H1 (cell line): ENCODE results near the gene FRMD4B. TPM values are rescaled to one million over a fixed set of nuclear protein-coding genes. Genes with fewer than 3 reads are reported as not detected.

Experiments
- CTCF ChIA-PET: fragments of 300-600 bp; sonication (Branson Sonifier 250); formaldehyde crosslinking; loops from one replicate; lab custom pipeline; 2021; ENCODE audit not compliant: partially characterized antibody; lab: Charles Lee
- POLR2A ChIA-PET: fragments of 300-600 bp; sonication (Branson Sonifier 250); formaldehyde crosslinking; loops from one replicate; lab custom pipeline; 2021; ENCODE audit warnings: inconsistent platforms; ENCODE audit not compliant: partially characterized antibody; lab: Charles Lee
- DNase-seq, 2 experiments: peaks; one replicate each; pipeline versions ENCODE4 v3.0.0 to v3.0.0-alpha.2; 2010 to 2022; ENCODE audit warnings: low spot score in 2 of 2, low read depth in 1 of 2, mixed read lengths in 1 of 2
- FAIRE-seq: peaks from 2 replicates; lab custom pipeline; 2011; peaks lifted over from hg19 to GRCh38; lab: Jason Lieb, UNC
- H2AFZ ChIP-seq: 2 replicates; pipeline ENCODE4 v1.8.1; 2012; ENCODE audit warnings: low read length, inconsistent platforms
- H2AK5ac ChIP-seq: 2 replicates; pipeline ENCODE4 v1.6.1; 2013; ENCODE audit warnings: low read depth, low read length
- H2BK120ac ChIP-seq: replicated peaks from 2 replicates; pipeline ENCODE3; 2013; ENCODE audit warnings: low read depth, low read length, inconsistent platforms
- H2BK12ac ChIP-seq: 2 replicates; pipeline ENCODE4 v1.6.1; 2013; ENCODE audit warnings: low read depth, low read length
- H2BK15ac ChIP-seq: 2 replicates; pipeline ENCODE4 v1.6.1; 2013; ENCODE audit warnings: low read length
- H2BK20ac ChIP-seq: 2 replicates; pipeline ENCODE4 v1.6.1; 2013; ENCODE audit warnings: low read length
- H2BK5ac ChIP-seq: 2 replicates; pipeline ENCODE4 v1.6.1; 2013; ENCODE audit warnings: low read depth, low read length
- H3K14ac ChIP-seq: 2 replicates; pipeline ENCODE4 v1.6.1; 2013; ENCODE audit warnings: inconsistent platforms; ENCODE audit not compliant: insufficient read length
- H3K18ac ChIP-seq: 2 replicates; pipeline ENCODE4 v1.6.1; 2013; ENCODE audit warnings: low read length; ENCODE audit errors: extremely low read depth
- H3K23ac ChIP-seq: 2 replicates; pipeline ENCODE4 v1.6.1; 2013; ENCODE audit warnings: inconsistent platforms; ENCODE audit not compliant: insufficient read length
- H3K23me2 ChIP-seq: 2 replicates; pipeline ENCODE4 v1.6.1; 2013; ENCODE audit warnings: low read depth, low read length
- H3K27ac ChIP-seq: 2 replicates; pipeline ENCODE4 v1.6.1; 2011; ENCODE audit warnings: low read depth, low read length, inconsistent platforms
- H3K27me3 ChIP-seq, 4 experiments: replicated peaks in 1 of 4; 1 replicate in 1 of 4; 2 replicates in 3 of 4; pipeline versions ENCODE4 v1.6.1 to v1.8.1; 2011 to 2013; ENCODE audit warnings: low read length in 3 of 4, mild to moderate bottlenecking in 3 of 4, inconsistent platforms in 2 of 4, mixed read lengths in 2 of 4, moderate library complexity in 1 of 4; ENCODE audit not compliant: control insufficient read depth in 3 of 4, insufficient read depth in 3 of 4; ENCODE audit errors: extremely low read depth in 1 of 4
- H3K36me3 ChIP-seq, 4 experiments: 2 replicates each; pipeline versions ENCODE4 v1.6.1 to v1.8.1; 2011 to 2013; ENCODE audit warnings: mild to moderate bottlenecking in 4 of 4, low read length in 3 of 4, moderate library complexity in 2 of 4, control low read depth in 1 of 4, inconsistent platforms in 1 of 4; ENCODE audit not compliant: insufficient read depth in 4 of 4, control insufficient read depth in 2 of 4
- H3K4ac ChIP-seq: replicated peaks from 2 replicates; pipeline ENCODE3; 2013; ENCODE audit warnings: low read length, low read depth, mixed read lengths, inconsistent platforms; ENCODE audit not compliant: insufficient read length
- H3K4me1 ChIP-seq, 4 experiments: replicated peaks in 1 of 4; 1 replicate in 1 of 4; 2 replicates in 3 of 4; pipeline versions ENCODE4 v1.6.1 to v1.8.1; 2011 to 2013; ENCODE audit warnings: low read length in 3 of 4, inconsistent platforms in 2 of 4, mixed read lengths in 1 of 4; ENCODE audit not compliant: insufficient read depth in 4 of 4, control insufficient read depth in 3 of 4
- H3K4me2 ChIP-seq, 2 experiments: 2 replicates each; pipeline versions ENCODE4 v1.6.1 to v1.8.1; 2011 to 2013; ENCODE audit warnings: low read depth in 2 of 2, low read length in 2 of 2, control low read depth in 1 of 2, inconsistent platforms in 1 of 2, mild to moderate bottlenecking in 1 of 2; ENCODE audit not compliant: insufficient read depth in 1 of 2
- H3K4me3 ChIP-seq, 4 experiments: fragments of 200-600, 300-600 bp in 1 of 4; sonication (generic), shearing (Covaris generic), sonication (Bioruptor Twin) in 1 of 4; 2 replicates each; pipeline versions ENCODE4 v1.5.1 to v1.8.1; 2011 to 2016; ENCODE audit warnings: low read length in 4 of 4, low read depth in 3 of 4, control low read depth in 2 of 4, inconsistent platforms in 2 of 4, mild to moderate bottlenecking in 2 of 4, mixed read lengths in 1 of 4, moderate library complexity in 1 of 4; ENCODE audit not compliant: insufficient read depth in 2 of 4; ENCODE audit errors: extremely low read depth in 1 of 4
- H3K56ac ChIP-seq: replicated peaks from 2 replicates; pipeline ENCODE3; 2013; ENCODE audit warnings: low read depth, mild to moderate bottlenecking, mixed read lengths, low read length, inconsistent platforms; ENCODE audit not compliant: insufficient read length
- H3K79me1 ChIP-seq: 2 replicates; pipeline ENCODE4 v1.6.1; 2013; ENCODE audit warnings: low read depth, low read length, control low read depth
- H3K79me2 ChIP-seq, 2 experiments: 2 replicates each; pipeline versions ENCODE4 v1.6.1 to v1.8.1; 2012 to 2013; ENCODE audit warnings: low read length in 2 of 2, mild to moderate bottlenecking in 2 of 2, inconsistent platforms in 1 of 2; ENCODE audit not compliant: insufficient read depth in 2 of 2, control insufficient read depth in 1 of 2
- H3K9ac ChIP-seq, 4 experiments: replicated peaks in 1 of 4; 1 replicate in 1 of 4; 2 replicates in 3 of 4; pipeline versions ENCODE4 v1.6.1 to v1.8.1; 2011 to 2013; ENCODE audit warnings: low read depth in 3 of 4, low read length in 3 of 4, control low read depth in 2 of 4, mild to moderate bottlenecking in 2 of 4, moderate library complexity in 2 of 4, inconsistent platforms in 1 of 4; ENCODE audit errors: extremely low read depth in 1 of 4
- H3K9me3 ChIP-seq, 2 experiments: 2 replicates each; pipeline versions ENCODE4 v1.6.1 to v1.8.1; 2012 to 2013; ENCODE audit warnings: mild to moderate bottlenecking in 2 of 2, moderate library complexity in 2 of 2, control low read depth in 1 of 2, inconsistent platforms in 1 of 2, low read depth in 1 of 2, low read length in 1 of 2, mixed read lengths in 1 of 2; ENCODE audit not compliant: insufficient read depth in 2 of 2
- H4K20me1 ChIP-seq, 2 experiments: replicated peaks in 1 of 2; 2 replicates each; pipeline versions ENCODE3 to v1.8.1; 2011 to 2013; ENCODE audit warnings: inconsistent platforms in 2 of 2, low read length in 2 of 2, mild to moderate bottlenecking in 1 of 2; ENCODE audit not compliant: insufficient read depth in 2 of 2, control insufficient read depth in 1 of 2
- H4K5ac ChIP-seq: 2 replicates; pipeline ENCODE4 v1.6.1; 2013; ENCODE audit warnings: low read length, low read depth, mixed read lengths, inconsistent platforms; ENCODE audit not compliant: insufficient read length
- H4K8ac ChIP-seq: 2 replicates; pipeline ENCODE4 v1.8.0; 2013; ENCODE audit warnings: mild to moderate bottlenecking, moderate library complexity, low read length, inconsistent platforms; ENCODE audit not compliant: insufficient read depth; ENCODE audit errors: extremely low read depth
- H4K91ac ChIP-seq: replicated peaks from 2 replicates; pipeline ENCODE3; 2013; ENCODE audit warnings: low read length, mixed read lengths, inconsistent platforms; ENCODE audit not compliant: insufficient read length
- CBX5 ChIP-seq: fragments of 300-800, 300-1000 bp; sonication (generic); IDR thresholded peaks from 2 replicates; pipeline ENCODE4 v1.7.1; 2016; ENCODE audit warnings: antibody characterized with exemption, low read length, low read depth
- NRF1 ChIP-seq: IDR thresholded peaks from 2 replicates; pipeline ENCODE4 v1.6.1; 2011; ENCODE audit warnings: mild to moderate bottlenecking, low read depth, low read length, improper control_type of control experiment
- WGBS, 2 experiments: shearing (Covaris generic) in 1 of 2; methylation state at CpG; one replicate each; pipeline versions ENCODE4 v1.1.6 to v1.1.7; 2013 to 2015; ENCODE audit warnings: low lambda C conversion rate in 2 of 2, mixed read lengths in 2 of 2, inconsistent platforms in 1 of 2, low coverage in 1 of 2, missing lambda C conversion rate in 1 of 2; ENCODE audit not compliant: insufficient replicate concordance in 2 of 2, insufficient coverage in 1 of 2, insufficient read length in 1 of 2; ENCODE audit errors: extremely low coverage in 1 of 2, missing lambda C conversion rate in 1 of 2; 5-methylcytosine and 5-hydroxymethylcytosine counted together
- polyA plus RNA-seq, 7 experiments: library from polyadenylated mRNA; depleted of rRNA in 3 of 7; stranded (reverse) in 5 of 7; unstranded in 2 of 7; fragments of >200 nt in 5 of 7; fragments of 200-250 nt in 2 of 7; gene quantifications; 1 replicate in 5 of 7; 2 replicates in 1 of 7; 4 replicates in 1 of 7; pipeline versions ENCODE4 v1.2.1 to v1.2.3, GENCODE V29; 2011 to 2013; ENCODE audit warnings: missing spikeins in 2 of 7, mixed read lengths in 2 of 7
- total RNA-seq: library from RNA; stranded (reverse); fragmentation: NEBNext Ultra II Directional; extraction: Animal tissue kit (Norgen Biotek cat#: 25700); gene quantifications from 2 replicates; pipeline ENCODE4 v1.2.1, GENCODE V29; 2021

FRMD4B gene
- total and polyA plus RNA-seq, 2 of the 8 experiments (the other 6 are each of a cell fraction or from before 2014, with no cell fraction given): 2.7 to 7.2 TPM

DNA sequence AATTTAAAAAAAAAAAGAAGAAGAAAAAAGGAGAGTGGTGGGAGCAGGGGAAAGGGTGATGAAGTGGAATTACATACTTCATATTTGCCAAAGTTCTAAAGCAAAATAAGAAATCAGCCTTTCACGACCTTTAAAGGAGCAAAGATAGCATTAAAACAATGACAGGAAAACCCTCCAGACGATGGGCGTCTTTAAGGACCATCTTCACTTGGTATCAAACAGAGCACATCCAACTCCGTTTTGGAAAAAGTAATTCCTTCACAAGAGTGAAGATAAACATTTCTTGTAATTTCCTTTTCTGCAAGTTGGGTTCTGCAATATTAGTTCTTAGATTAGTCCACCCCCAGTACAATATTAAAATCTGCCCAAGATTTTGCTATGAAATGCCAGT is 32.8 kb downstream of the FRMD4B start:
- H3K23me2 ChIP-seq: no peaks in the 10 kb centered on the region
- no peak overlapping the region for H3K14ac ChIP-seq
- FAIRE-seq: no peak
- H2BK5ac ChIP-seq: no peak overlapping the region
- H2AFZ ChIP-seq: no peak overlapping the region
- no peak overlapping the region for H2AK5ac ChIP-seq
- no peaks in the 10 kb centered on the region for H3K79me2 ChIP-seq
- H4K5ac ChIP-seq: no peak overlapping the region
- H4K20me1 ChIP-seq: no peaks in the 10 kb centered on the region
- no peak overlapping the region for H3K18ac ChIP-seq
- no peak for DNase-seq
- no peaks in the 10 kb centered on the region for H3K36me3 ChIP-seq
- H4K8ac ChIP-seq: no peak overlapping the region
- H3K4me2 ChIP-seq: no peak overlapping the region
- no peaks in the 10 kb centered on the region for H3K79me1 ChIP-seq
- H3K23ac ChIP-seq: no peak overlapping the region
- no peak overlapping the region for H4K91ac ChIP-seq
- H3K4me1 ChIP-seq: no peaks in the 10 kb centered on the region
- WGBS, 2 experiments: 86% methylated on average over 4 of the region's 4 CpGs; no CpG with 5 or more reads in 1 of the 2 experiments
- POLR2A ChIA-PET: no interaction called here
- no peak overlapping the region for H3K4me3 ChIP-seq
- H3K27me3 ChIP-seq: peaks cover 0 to 1% (median 0%) of the 10 kb centered on the region in 4 experiments; a peak in 1 of 7 replicates
- H2BK15ac ChIP-seq: no peak overlapping the region
- H3K9ac ChIP-seq: no peak overlapping the region
- H3K4ac ChIP-seq: no peak overlapping the region
- H3K27ac ChIP-seq: no peak overlapping the region
- H2BK12ac ChIP-seq: no peak overlapping the region
- no peaks in the 10 kb centered on the region for H3K9me3 ChIP-seq
- no peak overlapping the region for H2BK120ac ChIP-seq
- no peak overlapping the region for H2BK20ac ChIP-seq
- CTCF ChIA-PET: interaction anchor here (1.3 kb wide), 1 partner anchor 43 kb away, joined by 3 read pairs; no protein-coding TSS in a partner anchor
- TF ChIP-seq CBX5: no peak
- TF ChIP-seq NRF1: no peak
- H3K56ac ChIP-seq: no peak overlapping the region
